Breast epithelium (tissue), 3 donors: ENCODE measurements around the gene SPATC1L.

ENCODE experiments used
- CTCF ChIP-seq, 3 donors: fragments of 450-650 bp; IDR thresholded peaks; one replicate each; pipeline ENCODE4 v1.5.1; 2016 to 2017; ENCODE audit warnings: antibody characterized with exemption in 3 of 3, mild to moderate bottlenecking in 3 of 3, moderate library complexity in 3 of 3
- POLR2AphosphoS5 ChIP-seq, 3 donors: sonication (generic); formaldehyde crosslinking; IDR thresholded peaks; one replicate each; pipeline ENCODE4 v1.6.1; 2017; ENCODE audit warnings: antibody characterized with exemption in 3 of 3

GRCh38 chr21:46196733-46197132 is 12.5 kb upstream of the SPATC1L start:
- TF ChIP-seq CTCF (IDR thresholded peaks at IDR 0.05) (no peak), POLR2AphosphoS5 (IDR thresholded peaks at IDR 0.05) (no peak)
